PC-3 (cell line): ENCODE measurements around the gene XRCC6. TPM values are rescaled to one million over a fixed set of nuclear protein-coding genes. Genes with fewer than 3 reads are reported as not detected.
"Not testable (repeated sequence)": the region's sequence is repeated elsewhere in the genome, so short reads cannot be mapped to it uniquely, and the experiment has no call there.

Source experiments
- ATAC-seq: fragments of 200-7000 bp; cut with Tn5 transposase; 2 replicates; pipeline ENCODE4 v1.9.1; 2020; ENCODE audit warnings: mild to moderate bottlenecking, moderate library complexity
- BruUV-seq: library from RNA; stranded (reverse); fragments of 400-500 nt; replicated peaks from 2 replicates; lab custom pipeline; 2021; lab: Mats Ljungman, UMichigan
- CTCF ChIA-PET: fragments of 300-600 bp; sonication (Branson Sonifier 250); formaldehyde crosslinking; loops from one replicate; lab custom pipeline; 2022; ENCODE audit warnings: antibody characterized with exemption; lab: Charles Lee
- POLR2A ChIA-PET: fragments of 300-600 bp; sonication (Branson Sonifier 250); formaldehyde crosslinking; loops from one replicate; lab custom pipeline; 2022; ENCODE audit warnings: antibody characterized with exemption; ENCODE audit not compliant: unreplicated experiment; lab: Charles Lee
- DNase-seq: peaks from one replicate; pipeline ENCODE4 v3.0.0-alpha.2; 2015
- H2AFZ ChIP-seq: fragments of 300-600 bp; sonication (generic); 2 replicates; pipeline ENCODE4 v1.6.0; 2016; ENCODE audit warnings: antibody characterized with exemption, low read length
- H3F3A ChIP-seq: fragments of 300-600 bp; sonication (generic); one replicate; pipeline ENCODE4 v1.6.0; 2017; ENCODE audit warnings: antibody characterized with exemption, low read length, control low read depth, mild to moderate bottlenecking; ENCODE audit not compliant: unreplicated experiment
- H3K27ac ChIP-seq: fragments of 300-600 bp; sonication (generic); 2 replicates; pipeline ENCODE4 v1.5.1; 2016; ENCODE audit warnings: mild to moderate bottlenecking, low read length
- H3K27me3 ChIP-seq: fragments of 300-600 bp; sonication (generic); 2 replicates; pipeline ENCODE4 v1.6.1; 2016; ENCODE audit warnings: low read length, mixed read lengths
- H3K36me3 ChIP-seq: fragments of 300-600 bp; sonication (generic); 2 replicates; pipeline ENCODE4 v1.6.1; 2016; ENCODE audit warnings: low read depth, mixed run types, low read length, mixed read lengths
- H3K4me1 ChIP-seq: fragments of 300-600 bp; sonication (generic); 2 replicates; pipeline ENCODE4 v1.5.1; 2016; ENCODE audit warnings: low read length; ENCODE audit not compliant: insufficient read depth
- H3K4me2 ChIP-seq: fragments of 300-600 bp; sonication (generic); 2 replicates; pipeline ENCODE4 v1.6.0; 2016; ENCODE audit warnings: low read length
- H3K4me3 ChIP-seq: fragments of 300-600 bp; sonication (generic); 2 replicates; pipeline ENCODE4 v1.5.1; 2016; ENCODE audit warnings: mild to moderate bottlenecking, low read length, mixed read lengths
- H3K79me2 ChIP-seq: fragments of 300-600 bp; sonication (generic); 2 replicates; pipeline ENCODE4 v1.6.1; 2017; ENCODE audit warnings: low read length, mixed read lengths
- H3K9ac ChIP-seq: fragments of 300-600 bp; sonication (generic); 2 replicates; pipeline ENCODE4 v1.6.0; 2016; ENCODE audit warnings: mild to moderate bottlenecking, low read length
- H3K9me2 ChIP-seq: fragments of 300-600 bp; sonication (generic); replicated peaks from 2 replicates; pipeline ENCODE4 v1.6.1; 2016; ENCODE audit warnings: mixed run types, low read length, mixed read lengths
- H3K9me3 ChIP-seq: fragments of 300-600 bp; sonication (generic); 2 replicates; pipeline ENCODE4 v1.6.1; 2016; ENCODE audit warnings: low read length, mixed read lengths
- H4K20me1 ChIP-seq: fragments of 300-600 bp; sonication (generic); 2 replicates; pipeline ENCODE4 v1.6.1; 2016; ENCODE audit warnings: low read length, mixed read lengths
- EZH2 ChIP-seq: fragments of 300-600 bp; sonication (generic); IDR thresholded peaks from one replicate; pipeline ENCODE4 v1.6.1; 2017; ENCODE audit warnings: antibody characterized with exemption, mild to moderate bottlenecking, low read length; ENCODE audit not compliant: unreplicated experiment
- EZH2phosphoT487 ChIP-seq: fragments of 300-600 bp; sonication (generic); IDR thresholded peaks from 2 replicates; pipeline ENCODE4 v1.6.1; 2018; ENCODE audit warnings: mild to moderate bottlenecking, antibody characterized with exemption, low read length, borderline replicate concordance
- intact Hi-C: fragments of 100-400 bp; cut with micrococcal nuclease; formaldehyde crosslinking; loops from 2 replicates; pipeline ENCODE4 v1.9.0; 2023
- total RNA-seq: library from RNA; depleted of rRNA; stranded (reverse); fragments of >200 nt; gene quantifications from 2 replicates; pipeline ENCODE4 v1.2.3, GENCODE V29; 2014
- TF ChIP-seq, protein P1 (sequence below): fragments of 300-600 bp; sonication (generic); conservative IDR thresholded peaks from 2 replicates; pipeline ENCODE4 v1.5.1; 2017; ENCODE audit warnings: antibody characterized with exemption, low read depth, mild to moderate bottlenecking, low read length

Gene XRCC6
- total RNA-seq, 1 experiment from 2014 or later: 432 TPM

DNA sequence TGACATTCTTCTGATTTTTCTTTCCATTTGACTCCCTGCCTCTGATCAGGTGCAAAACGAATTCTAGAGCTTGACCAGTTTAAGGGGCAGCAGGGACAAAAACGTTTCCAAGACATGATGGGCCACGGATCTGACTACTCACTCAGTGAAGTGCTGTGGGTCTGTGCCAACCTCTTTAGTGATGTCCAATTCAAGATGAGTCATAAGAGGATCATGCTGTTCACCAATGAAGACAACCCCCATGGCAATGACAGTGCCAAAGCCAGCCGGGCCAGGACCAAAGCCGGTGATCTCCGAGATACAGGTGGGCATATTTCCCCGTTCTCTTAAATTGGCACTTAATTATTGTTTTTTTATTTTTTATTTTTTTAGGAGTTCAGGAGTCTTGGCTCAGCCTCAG lies 15.4 kb downstream of the XRCC6 start:
- no peaks in the 10 kb centered on the region for H3K9me2 ChIP-seq
- H3K79me2 ChIP-seq: peaks cover 39% of the 10 kb centered on the region
- no peak overlapping the region for H3K4me2 ChIP-seq
- H3K9me3 ChIP-seq: no peaks in the 10 kb centered on the region
- no peaks in the 10 kb centered on the region for H3K27me3 ChIP-seq
- peaks cover 3% of the 10 kb centered on the region for H3F3A ChIP-seq
- intact Hi-C loops: no loop called here
- no peak overlapping the region for H2AFZ ChIP-seq
- H3K4me1 ChIP-seq: peaks cover 10% of the 10 kb centered on the region; the same call in 1 of the 2 replicates
- peak overlapping the region; percentile 22; the same call in 1 of the 2 replicates for H3K27ac ChIP-seq
- TF ChIP-seq EZH2phosphoT487 (no peak), EZH2 (no peak)
- TF ChIP-seq, protein P1, sequence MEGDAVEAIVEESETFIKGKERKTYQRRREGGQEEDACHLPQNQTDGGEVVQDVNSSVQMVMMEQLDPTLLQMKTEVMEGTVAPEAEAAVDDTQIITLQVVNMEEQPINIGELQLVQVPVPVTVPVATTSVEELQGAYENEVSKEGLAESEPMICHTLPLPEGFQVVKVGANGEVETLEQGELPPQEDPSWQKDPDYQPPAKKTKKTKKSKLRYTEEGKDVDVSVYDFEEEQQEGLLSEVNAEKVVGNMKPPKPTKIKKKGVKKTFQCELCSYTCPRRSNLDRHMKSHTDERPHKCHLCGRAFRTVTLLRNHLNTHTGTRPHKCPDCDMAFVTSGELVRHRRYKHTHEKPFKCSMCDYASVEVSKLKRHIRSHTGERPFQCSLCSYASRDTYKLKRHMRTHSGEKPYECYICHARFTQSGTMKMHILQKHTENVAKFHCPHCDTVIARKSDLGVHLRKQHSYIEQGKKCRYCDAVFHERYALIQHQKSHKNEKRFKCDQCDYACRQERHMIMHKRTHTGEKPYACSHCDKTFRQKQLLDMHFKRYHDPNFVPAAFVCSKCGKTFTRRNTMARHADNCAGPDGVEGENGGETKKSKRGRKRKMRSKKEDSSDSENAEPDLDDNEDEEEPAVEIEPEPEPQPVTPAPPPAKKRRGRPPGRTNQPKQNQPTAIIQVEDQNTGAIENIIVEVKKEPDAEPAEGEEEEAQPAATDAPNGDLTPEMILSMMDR: no peak
- ChIA-PET POLR2A (no interaction called here), CTCF (no interaction called here)
- peak; percentile 93 for ATAC-seq
- no peak overlapping the region for H3K9ac ChIP-seq
- no peak overlapping the region for H3K4me3 ChIP-seq
- TSS peak; percentile 8 for BruUV-seq
- peaks cover 7% of the 10 kb centered on the region; the same call in 1 of the 2 replicates for H4K20me1 ChIP-seq
- peaks cover 44% of the 10 kb centered on the region for H3K36me3 ChIP-seq
- DNase-seq: peak; percentile 76

DNA sequence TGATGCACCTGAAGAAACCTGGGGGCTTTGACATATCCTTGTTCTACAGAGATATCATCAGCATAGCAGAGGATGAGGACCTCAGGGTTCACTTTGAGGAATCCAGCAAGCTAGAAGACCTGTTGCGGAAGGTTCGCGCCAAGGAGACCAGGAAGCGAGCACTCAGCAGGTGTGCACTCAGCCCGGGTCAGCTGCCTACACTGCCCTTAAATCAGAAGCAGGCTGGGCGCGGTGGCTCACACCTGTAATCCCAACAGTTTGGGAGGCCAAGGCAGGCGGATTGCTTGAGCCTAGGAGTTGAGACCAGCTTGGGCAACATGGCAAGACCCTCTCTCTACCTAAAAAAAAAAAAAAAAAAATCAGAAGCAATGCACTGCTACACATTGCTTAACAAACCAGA lies 16.5 kb downstream of the XRCC6 start:
- H3K4me1 ChIP-seq, H4K20me1 ChIP-seq, intact Hi-C loops, H3K9ac ChIP-seq, CTCF ChIA-PET, POLR2A ChIA-PET, H3F3A ChIP-seq, H3K9me2 ChIP-seq, DNase-seq, ATAC-seq, H2AFZ ChIP-seq, H3K27me3 ChIP-seq, H3K4me3 ChIP-seq, H3K27ac ChIP-seq, H3K4me2 ChIP-seq, H3K9me3 ChIP-seq, BruUV-seq: not testable (repeated sequence)
- H3K79me2 ChIP-seq: peaks cover 49% of the 10 kb centered on the region
- H3K36me3 ChIP-seq: peaks cover 56% of the 10 kb centered on the region

DNA sequence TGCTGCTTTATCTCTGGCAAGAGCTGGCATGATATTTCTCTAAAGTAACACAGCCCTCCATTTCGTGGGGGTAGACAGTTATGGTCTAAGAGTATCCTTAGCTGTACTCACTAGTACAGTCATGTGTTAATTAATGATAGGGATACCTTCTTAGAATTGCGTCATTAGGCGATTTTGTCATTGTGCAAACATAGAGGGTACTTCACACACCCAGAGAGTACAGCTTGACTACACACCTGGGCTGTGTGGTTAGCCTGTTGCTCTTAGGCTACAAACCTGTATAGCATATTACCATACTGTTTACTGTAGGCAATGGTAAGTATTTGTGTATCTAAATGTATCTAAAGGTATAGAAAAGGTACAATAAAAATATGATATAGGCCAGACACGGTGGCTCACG lies 17.0 kb downstream of the XRCC6 start:
- Histone ChIP-seq H3K4me1 (peaks cover 10% of the 10 kb centered on the region; the same call in 1 of the 2 replicates), H3F3A (peaks cover 3% of the 10 kb centered on the region), H3K9me2 (no peaks in the 10 kb centered on the region), H3K4me3 (no peak overlapping the region), H4K20me1 (peaks cover 7% of the 10 kb centered on the region; the same call in 1 of the 2 replicates), H2AFZ (no peak overlapping the region), H3K36me3 (peaks cover 60% of the 10 kb centered on the region), H3K9ac (no peak overlapping the region), H3K27me3 (no peaks in the 10 kb centered on the region), H3K9me3 (no peaks in the 10 kb centered on the region), H3K79me2 (peaks cover 54% of the 10 kb centered on the region), H3K27ac (no peak overlapping the region), H3K4me2 (no peak overlapping the region)
- TF ChIP-seq EZH2phosphoT487 (no peak), EZH2 (no peak)
- TF ChIP-seq, protein P1: no peak
- intact Hi-C loops: no loop called here
- ChIA-PET POLR2A (no interaction called here), CTCF (no interaction called here)
- no TSS peak for BruUV-seq
- ATAC-seq (no peak), DNase-seq (no peak)
